ENCODE data around the gene SH2D6.

GRCh38 chr2:85401844-85402243 is 16.7 kb upstream of the SH2D6 start:
- no peak for TF ChIP-seq CTCF (IDR thresholded peaks at IDR 0.05; ENCODE audit: poor library complexity)
- no peak for TF ChIP-seq EZH2 (IDR thresholded peaks at IDR 0.05; ENCODE audit: borderline replicate concordance)
- no peak for TF ChIP-seq EZH2phosphoT487 (IDR thresholded peaks at IDR 0.05; ENCODE audit: low read depth, severe bottlenecking, unreplicated experiment)
